ENCODE results near the gene DNAJB9.

DNA sequence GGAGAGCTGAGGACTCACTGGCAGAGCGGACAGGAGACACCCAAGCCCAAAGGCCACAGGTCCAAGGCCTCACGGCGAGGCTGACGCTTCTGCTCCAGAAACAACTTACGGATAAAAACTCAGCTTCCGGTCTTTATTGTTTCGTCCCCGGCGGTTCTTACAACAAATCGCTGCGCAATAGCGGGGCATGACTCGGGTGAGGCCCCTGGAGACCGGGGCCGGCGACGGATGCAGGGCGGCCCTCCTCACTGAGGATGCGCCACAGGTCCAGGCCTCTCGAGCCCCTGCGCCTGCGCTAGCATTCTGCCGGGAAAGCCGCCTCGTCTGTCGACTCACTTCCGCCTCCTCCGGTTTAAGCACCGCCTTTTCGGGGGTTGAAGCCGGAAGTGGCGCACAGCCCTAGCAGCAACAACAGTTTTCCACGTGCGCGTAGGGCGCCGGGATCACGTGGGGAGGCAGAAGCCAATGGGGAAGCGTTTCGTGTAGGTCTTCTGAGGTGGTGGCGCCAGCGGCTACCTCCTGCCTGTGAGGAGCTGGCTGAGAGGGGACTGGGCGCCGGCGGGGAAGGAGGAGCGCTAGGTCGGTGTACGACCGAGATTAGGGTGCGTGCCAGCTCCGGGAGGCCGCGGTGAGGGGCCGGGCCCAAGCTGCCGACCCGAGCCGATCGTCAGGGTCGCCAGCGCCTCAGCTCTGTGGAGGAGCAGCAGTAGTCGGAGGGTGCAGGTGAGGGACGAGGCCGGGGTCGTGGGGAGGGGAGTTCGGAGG lies at the start of gene DNAJB9, which contains the start of gene THAP5:
- peak in 2 of 6 experiments; percentile 1 to 9 for TF ChIP-seq CTCF (IDR thresholded peaks at IDR 0.05)
- peak; percentile 93 to 100 for TF ChIP-seq POLR2A (IDR thresholded peaks at IDR 0.05)
